SK-N-SH treated with all-trans-retinoic acid at 6 μM for 48 hours (cell line): ENCODE measurements around the gene IGFBP4.

Source experiments
- RARB ChIP-seq: fragments of 250-450 bp; sonication (Bioruptor Pico); IDR thresholded peaks from 2 replicates; pipeline ENCODE4 v1.8.0; 2021; ENCODE audit warnings: mild to moderate bottlenecking, moderate library complexity
- TOX ChIP-seq: fragments of 250-450 bp; sonication (Bioruptor Pico); IDR thresholded peaks from 2 replicates; pipeline ENCODE4 v1.8.0; 2021; ENCODE audit warnings: mild to moderate bottlenecking, moderate library complexity, borderline replicate concordance
- ZFP3 ChIP-seq: fragments of 250-450 bp; sonication (Bioruptor Pico); IDR thresholded peaks from 2 replicates; pipeline ENCODE4 v1.5.0; 2020; ENCODE audit warnings: mild to moderate bottlenecking, moderate library complexity
- ZNF70 ChIP-seq: fragments of 450-650 bp; formaldehyde crosslinking; IDR thresholded peaks from 2 replicates; pipeline ENCODE4 v1.5.0; 2020; ENCODE audit warnings: mild to moderate bottlenecking, moderate library complexity
- TF ChIP-seq, protein P1 (sequence below): fragments of 250-450 bp; sonication (Bioruptor Pico); IDR thresholded peaks from 2 replicates; pipeline ENCODE4 v1.8.0; 2020; ENCODE audit warnings: mild to moderate bottlenecking, moderate library complexity, borderline replicate concordance

- TF ChIP-seq ZFP3 (CRISPR knock-in tag) (no peak), RARB (CRISPR knock-in tag) (no peak), ZNF70 (no peak), TOX (no peak)
- TF ChIP-seq, protein P1, sequence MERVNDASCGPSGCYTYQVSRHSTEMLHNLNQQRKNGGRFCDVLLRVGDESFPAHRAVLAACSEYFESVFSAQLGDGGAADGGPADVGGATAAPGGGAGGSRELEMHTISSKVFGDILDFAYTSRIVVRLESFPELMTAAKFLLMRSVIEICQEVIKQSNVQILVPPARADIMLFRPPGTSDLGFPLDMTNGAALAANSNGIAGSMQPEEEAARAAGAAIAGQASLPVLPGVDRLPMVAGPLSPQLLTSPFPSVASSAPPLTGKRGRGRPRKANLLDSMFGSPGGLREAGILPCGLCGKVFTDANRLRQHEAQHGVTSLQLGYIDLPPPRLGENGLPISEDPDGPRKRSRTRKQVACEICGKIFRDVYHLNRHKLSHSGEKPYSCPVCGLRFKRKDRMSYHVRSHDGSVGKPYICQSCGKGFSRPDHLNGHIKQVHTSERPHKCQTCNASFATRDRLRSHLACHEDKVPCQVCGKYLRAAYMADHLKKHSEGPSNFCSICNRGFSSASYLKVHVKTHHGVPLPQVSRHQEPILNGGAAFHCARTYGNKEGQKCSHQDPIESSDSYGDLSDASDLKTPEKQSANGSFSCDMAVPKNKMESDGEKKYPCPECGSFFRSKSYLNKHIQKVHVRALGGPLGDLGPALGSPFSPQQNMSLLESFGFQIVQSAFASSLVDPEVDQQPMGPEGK (CRISPR knock-in tag), result no peak
These were observed 10.8 kb downstream of the IGFBP4 start for GRCh38 chr17:40453881-40454612.
